DOHH2 (cell line): Measurements from ENCODE around the gene ZBTB5.

Source experiments
- H3F3A ChIP-seq: fragments of 200-600 bp; sonication (generic), shearing (Covaris generic); 2 replicates; pipeline ENCODE4 v1.6.0; 2016; ENCODE audit warnings: antibody characterized with exemption, mild to moderate bottlenecking; ENCODE audit not compliant: control insufficient read depth, insufficient read depth
- H3K27ac ChIP-seq: fragments of 200-600 bp; sonication (generic); 2 replicates; pipeline ENCODE4 v1.5.1; 2014; ENCODE audit warnings: low read depth, mild to moderate bottlenecking, low read length, moderate library complexity
- H3K27me3 ChIP-seq: fragments of 200-600 bp; sonication (generic); 2 replicates; pipeline ENCODE4 v1.6.1; 2014; ENCODE audit warnings: mild to moderate bottlenecking, low read length, mixed read lengths; ENCODE audit not compliant: control insufficient read depth
- H3K36me3 ChIP-seq: fragments of 200-600 bp; sonication (generic); 2 replicates; pipeline ENCODE4 v1.6.1; 2014; ENCODE audit warnings: mild to moderate bottlenecking, low read length, moderate library complexity, mixed read lengths; ENCODE audit not compliant: control insufficient read depth
- H3K4me1 ChIP-seq: fragments of 200-600 bp; sonication (generic); 2 replicates; pipeline ENCODE4 v1.6.1; 2014; ENCODE audit warnings: mild to moderate bottlenecking, low read length, mixed read lengths; ENCODE audit not compliant: control insufficient read depth
- H3K4me2 ChIP-seq: fragments of 200-600 bp; sonication (generic); 2 replicates; pipeline ENCODE4 v1.6.0; 2014; ENCODE audit warnings: mild to moderate bottlenecking, low read length, moderate library complexity
- H3K4me3 ChIP-seq: fragments of 200-600 bp; sonication (generic); 2 replicates; pipeline ENCODE4 v1.5.1; 2014; ENCODE audit warnings: mild to moderate bottlenecking, low read length, mixed read lengths
- H3K79me2 ChIP-seq: fragments of 200-600 bp; sonication (generic); 2 replicates; pipeline ENCODE4 v1.6.1; 2014; ENCODE audit warnings: mild to moderate bottlenecking, low read length, mixed read lengths; ENCODE audit not compliant: control insufficient read depth
- H3K9me2 ChIP-seq: fragments of 200-600 bp; sonication (generic); replicated peaks from 2 replicates; pipeline ENCODE4 v1.6.1; 2014; ENCODE audit warnings: mild to moderate bottlenecking, low read length, mixed read lengths; ENCODE audit not compliant: control insufficient read depth
- H3K9me3 ChIP-seq: fragments of 200-600 bp; sonication (generic); 2 replicates; pipeline ENCODE4 v1.6.1; 2014; ENCODE audit warnings: antibody characterized with exemption, low read length, mixed read lengths; ENCODE audit not compliant: control insufficient read depth, insufficient read depth
- H4K20me1 ChIP-seq: fragments of 200-600 bp; sonication (generic); 2 replicates; pipeline ENCODE4 v1.6.0; 2014; ENCODE audit warnings: low read depth, mild to moderate bottlenecking, antibody characterized with exemption, low read length, moderate library complexity; ENCODE audit not compliant: control insufficient read depth, insufficient read depth
- CTCF ChIP-seq: fragments of 200-600 bp; sonication (generic); IDR thresholded peaks from one replicate; pipeline ENCODE4 v1.5.1; 2014; ENCODE audit warnings: antibody characterized with exemption, mild to moderate bottlenecking, low read depth, low read length; ENCODE audit not compliant: poor library complexity, severe bottlenecking
- EZH2phosphoT487 ChIP-seq: fragments of 200-600 bp; sonication (generic); IDR thresholded peaks from 2 replicates; pipeline ENCODE4 v1.6.1; 2017; ENCODE audit warnings: borderline replicate concordance, mild to moderate bottlenecking, antibody characterized with exemption, low read length, moderate library complexity, mixed read lengths

Gene ZBTB5

GRCh38 chr9:37498457-37498856, 33.2 kb upstream of the ZBTB5 start:
- TF ChIP-seq EZH2phosphoT487 (no peak), CTCF (no peak)
- no peak overlapping the region for H3K4me3 ChIP-seq

DNA sequence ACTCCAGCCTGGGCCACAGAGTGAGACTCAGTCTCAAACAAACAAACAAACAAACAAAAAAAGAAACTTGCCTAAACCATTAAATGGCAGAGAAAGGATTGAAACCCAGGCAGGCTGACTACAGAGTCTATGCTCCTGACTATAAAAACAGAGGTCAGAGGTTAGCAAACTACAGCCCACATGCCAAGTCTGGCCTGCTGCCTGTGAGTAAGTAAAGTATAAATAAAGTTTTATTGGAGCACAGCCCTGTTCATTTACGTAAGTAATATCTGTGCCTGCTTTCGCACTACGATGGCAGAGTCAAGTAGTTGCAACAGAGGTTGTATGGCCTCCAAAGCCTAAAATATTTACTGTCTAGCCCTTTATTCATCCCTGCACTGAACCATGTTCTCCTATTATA, 32.1 kb upstream of the ZBTB5 start:
- Histone ChIP-seq H3K4me1 (no peaks in the 10 kb centered on the region), H3K27me3 (no peaks in the 10 kb centered on the region), H3K4me3 (no peak overlapping the region), H3K79me2 (0 out of 2 replicates have a peak, but pooled peaks cover 8% of the 10 kb centered on the region), H4K20me1 (0 out of 2 replicates have a peak, but pooled peaks cover 4% of the 10 kb centered on the region), H3F3A (no peaks in the 10 kb centered on the region), H3K9me2 (no peaks in the 10 kb centered on the region), H3K27ac (no peak overlapping the region), H3K36me3 (peaks cover 94% of the 10 kb centered on the region), H3K9me3 (no peaks in the 10 kb centered on the region), H3K4me2 (no peak overlapping the region)
- no peak for TF ChIP-seq CTCF
- no peak for TF ChIP-seq EZH2phosphoT487

More at GRCh38 chr9:37498457-37498856, 33.2 kb upstream of the ZBTB5 start:
- no peaks in the 10 kb centered on the region for H3K4me1 ChIP-seq
- no peaks in the 10 kb centered on the region for H3F3A ChIP-seq
- H3K79me2 ChIP-seq, result 0 out of 2 replicates have a peak, but pooled peaks cover 3% of the 10 kb centered on the region
- no peaks in the 10 kb centered on the region for H3K9me2 ChIP-seq
- H3K27me3 ChIP-seq, result no peaks in the 10 kb centered on the region
- 0 out of 2 replicates have a peak, but pooled peaks cover 4% of the 10 kb centered on the region for H4K20me1 ChIP-seq
- peaks cover 94% of the 10 kb centered on the region for H3K36me3 ChIP-seq
- H3K9me3 ChIP-seq, result no peaks in the 10 kb centered on the region
- no peak overlapping the region for H3K4me2 ChIP-seq
- no peak overlapping the region for H3K27ac ChIP-seq

GRCh38 chr9:37496020-37496419, 30.8 kb upstream of the ZBTB5 start:
- 0 out of 2 replicates have a peak, but pooled peaks cover 8% of the 10 kb centered on the region for H3K79me2 ChIP-seq
- H3K4me2 ChIP-seq, result no peak overlapping the region
- H3K9me3 ChIP-seq, result no peaks in the 10 kb centered on the region
- no peaks in the 10 kb centered on the region for H3K9me2 ChIP-seq
- TF ChIP-seq CTCF (no peak), EZH2phosphoT487 (no peak)
- H3K27me3 ChIP-seq, result no peaks in the 10 kb centered on the region
- no peak overlapping the region for H3K4me3 ChIP-seq
- H3K36me3 ChIP-seq, result peaks cover 93% of the 10 kb centered on the region
- H3K27ac ChIP-seq, result no peak overlapping the region
- no peaks in the 10 kb centered on the region for H3K4me1 ChIP-seq
- H3F3A ChIP-seq, result no peaks in the 10 kb centered on the region
- 0 out of 2 replicates have a peak, but pooled peaks cover 4% of the 10 kb centered on the region for H4K20me1 ChIP-seq
